Keratinocyte (primary cell): ENCODE data around the gene FOXP3. TPM values are rescaled to one million over a fixed set of nuclear protein-coding genes. Genes with fewer than 3 reads are reported as not detected.

Experiments used
- DNase-seq: peaks from one replicate; pipeline ENCODE4 v3.0.0-alpha.2; 2011; ENCODE audit warnings: low read depth, missing footprints, low spot score
- FAIRE-seq: peaks from 2 replicates; lab custom pipeline; 2011; peaks lifted over from hg19 to GRCh38; lab: Jason Lieb, UNC
- H2AFZ ChIP-seq: 2 replicates; pipeline ENCODE4 v1.6.0; 2012; ENCODE audit warnings: low read length, control low read depth, inconsistent platforms; ENCODE audit not compliant: control insufficient read depth
- H3K27ac ChIP-seq: 2 replicates; pipeline ENCODE4 v1.5.1; 2011; ENCODE audit warnings: low read length; ENCODE audit not compliant: control insufficient read depth, insufficient read depth
- H3K27me3 ChIP-seq: 3 replicates; pipeline ENCODE4 v1.6.0; 2011; ENCODE audit warnings: low read length; ENCODE audit not compliant: control insufficient read depth, insufficient read depth; ENCODE audit errors: extremely low read depth
- H3K36me3 ChIP-seq, 2 experiments: 2 replicates in 1 of 2; 3 replicates in 1 of 2; pipeline ENCODE4 v1.5.1; 2011; ENCODE audit warnings: low read length in 2 of 2, mild to moderate bottlenecking in 1 of 2; ENCODE audit not compliant: control insufficient read depth in 2 of 2, insufficient read depth in 2 of 2; ENCODE audit errors: extremely low read depth in 1 of 2
- H3K4me1 ChIP-seq: 3 replicates; pipeline ENCODE4 v1.5.1; 2011; ENCODE audit warnings: low read length; ENCODE audit not compliant: control insufficient read depth, insufficient read depth; ENCODE audit errors: extremely low read depth
- H3K4me2 ChIP-seq: 3 replicates; pipeline ENCODE4 v1.6.0; 2011; ENCODE audit warnings: low read depth, low read length; ENCODE audit not compliant: control insufficient read depth, insufficient read depth; ENCODE audit errors: extremely low read depth
- H3K4me3 ChIP-seq, 3 experiments: fragments of 200-600 bp in 1 of 3; sonication (generic) in 1 of 3; 2 replicates in 2 of 3; 3 replicates in 1 of 3; pipeline ENCODE4 v1.5.1; 2011 to 2016; ENCODE audit warnings: low read length in 3 of 3, mild to moderate bottlenecking in 3 of 3, control low read depth in 2 of 3, inconsistent platforms in 1 of 3, low read depth in 1 of 3, mixed read lengths in 1 of 3, mixed run types in 1 of 3, moderate library complexity in 1 of 3; ENCODE audit not compliant: control insufficient read depth in 2 of 3, insufficient read depth in 2 of 3; ENCODE audit errors: extremely low read depth in 1 of 3
- H3K79me2 ChIP-seq: 2 replicates; pipeline ENCODE4 v1.6.0; 2012; ENCODE audit warnings: low read length; ENCODE audit not compliant: control insufficient read depth, insufficient read depth
- H3K9ac ChIP-seq: 3 replicates; pipeline ENCODE4 v1.6.0; 2011; ENCODE audit warnings: low read length; ENCODE audit not compliant: control insufficient read depth, insufficient read depth; ENCODE audit errors: extremely low read depth
- H3K9me1 ChIP-seq: 3 replicates; pipeline ENCODE4 v1.6.0; 2011; ENCODE audit warnings: low read length; ENCODE audit not compliant: control insufficient read depth, insufficient read depth; ENCODE audit errors: extremely low read depth
- H3K9me3 ChIP-seq: 2 replicates; pipeline ENCODE4 v1.5.1; 2012; ENCODE audit warnings: low read depth, low read length; ENCODE audit not compliant: control insufficient read depth
- H4K20me1 ChIP-seq: 3 replicates; pipeline ENCODE4 v1.6.0; 2011; ENCODE audit warnings: low read length; ENCODE audit not compliant: control insufficient read depth, insufficient read depth; ENCODE audit errors: extremely low read depth
- CTCF ChIP-seq, 3 experiments: IDR thresholded peaks in 1 of 3; conservative IDR thresholded peaks in 1 of 3; optimal IDR thresholded peaks in 1 of 3; 2 replicates in 2 of 3; 3 replicates in 1 of 3; pipeline versions ENCODE3 to v1.5.1; 2011; ENCODE audit warnings: low read length in 3 of 3, mild to moderate bottlenecking in 3 of 3, moderate library complexity in 2 of 3, control low read depth in 1 of 3, inconsistent platforms in 1 of 3; ENCODE audit not compliant: insufficient read depth in 2 of 3; ENCODE audit errors: extremely low read depth in 1 of 3
- EZH2 ChIP-seq: IDR thresholded peaks from one replicate; pipeline ENCODE4 v1.6.1; 2012; ENCODE audit warnings: inconsistent platforms, mild to moderate bottlenecking, low read length, moderate library complexity
- dilution Hi-C: fragments of 300-500 bp; cut with MboI; formaldehyde crosslinking; loops from one replicate; pipeline ENCODE4 v1.7.0; 2020; ENCODE audit warnings: low sequenced_read_pairs; ENCODE audit not compliant: extremely low pct_ligation_motif_present
- polyA plus RNA-seq, 5 experiments: library from polyadenylated mRNA; depleted of rRNA in 3 of 5; stranded (reverse) in 3 of 5; stranded (forward) in 1 of 5; unstranded in 1 of 5; fragments of >200 nt; gene quantifications; 1 replicate in 1 of 5; 2 replicates in 3 of 5; 3 replicates in 1 of 5; pipeline versions ENCODE4 v1.2.1 to v1.2.3, GENCODE V29; 2011 to 2012; ENCODE audit warnings: missing spikeins in 2 of 5, low read depth in 1 of 5, low replicate concordance in 1 of 5

FOXP3 gene
- polyA plus RNA-seq, 1 donor (not counting 4 experiments of a cell fraction or from before 2014, with no cell fraction given) = 0.05 TPM

GRCh38 chrX:49208399-49208798 lies 56.1 kb downstream of the FOXP3 start:
- TF ChIP-seq CTCF (optimal IDR thresholded peaks at IDR 0.05 in 1 of 3, IDR thresholded peaks at IDR 0.05 in 1 of 3, conservative IDR thresholded peaks at IDR 0.05 in 1 of 3; ENCODE audit: extremely low read depth in 1 of 3, insufficient read depth in 2 of 3, low read length in 3 of 3) (no peak), EZH2 (no peak)
- Histone ChIP-seq H2AFZ (no peak overlapping the region), H3K9ac (no peak overlapping the region), H3K4me2 (no peak overlapping the region), H4K20me1 (no peaks in the 10 kb centered on the region), H3K79me2 (no peaks in the 10 kb centered on the region), H3K27me3 (no peaks in the 10 kb centered on the region), H3K9me1 (no peaks in the 10 kb centered on the region), H3K9me3 (no peaks in the 10 kb centered on the region), H3K4me3 (no peak overlapping the region), H3K4me1 (no peaks in the 10 kb centered on the region), H3K36me3 (no peaks in the 10 kb centered on the region), H3K27ac (no peak overlapping the region)
- DNase-seq (no peak), FAIRE-seq (no peak)
- dilution Hi-C loops = no loop called here

- H4K20me1 ChIP-seq = no peaks in the 10 kb centered on the region
- no peak overlapping the region for H3K9ac ChIP-seq
- dilution Hi-C loops = no loop called here
- FAIRE-seq (no peak), DNase-seq (no peak)
- H2AFZ ChIP-seq = no peak overlapping the region
- TF ChIP-seq CTCF (optimal IDR thresholded peaks at IDR 0.05 in 1 of 3, IDR thresholded peaks at IDR 0.05 in 1 of 3, conservative IDR thresholded peaks at IDR 0.05 in 1 of 3; ENCODE audit: extremely low read depth in 1 of 3, insufficient read depth in 2 of 3, low read length in 3 of 3) (no peak), EZH2 (no peak)
- no peak overlapping the region for H3K4me2 ChIP-seq
- H3K9me3 ChIP-seq = no peaks in the 10 kb centered on the region
- H3K27me3 ChIP-seq = no peaks in the 10 kb centered on the region
- H3K79me2 ChIP-seq = no peaks in the 10 kb centered on the region
- no peaks in the 10 kb centered on the region for H3K4me1 ChIP-seq
- no peaks in the 10 kb centered on the region for H3K9me1 ChIP-seq
- no peaks in the 10 kb centered on the region for H3K36me3 ChIP-seq
- H3K4me3 ChIP-seq = no peak overlapping the region
- no peak overlapping the region for H3K27ac ChIP-seq
These were observed 58.0 kb downstream of the FOXP3 start for GRCh38 chrX:49206543-49206942.
